GM12864 (cell line): ENCODE results near the gene PCSK9.

Experiments used
- DNase-seq: peaks from one replicate; pipeline ENCODE4 v3.0.0-alpha.2; 2011; ENCODE audit warnings: low read depth
- H3K4me3 ChIP-seq: 2 replicates; pipeline ENCODE4 v1.5.1; 2011; ENCODE audit warnings: mild to moderate bottlenecking, low read depth, low read length, control low read depth
- CTCF ChIP-seq: IDR thresholded peaks from 2 replicates; pipeline ENCODE4 v1.5.1; 2011; ENCODE audit warnings: low read depth, mild to moderate bottlenecking, moderate library complexity, low read length, control low read depth, inconsistent platforms; ENCODE audit errors: missing control alignments

Gene PCSK9

DNA sequence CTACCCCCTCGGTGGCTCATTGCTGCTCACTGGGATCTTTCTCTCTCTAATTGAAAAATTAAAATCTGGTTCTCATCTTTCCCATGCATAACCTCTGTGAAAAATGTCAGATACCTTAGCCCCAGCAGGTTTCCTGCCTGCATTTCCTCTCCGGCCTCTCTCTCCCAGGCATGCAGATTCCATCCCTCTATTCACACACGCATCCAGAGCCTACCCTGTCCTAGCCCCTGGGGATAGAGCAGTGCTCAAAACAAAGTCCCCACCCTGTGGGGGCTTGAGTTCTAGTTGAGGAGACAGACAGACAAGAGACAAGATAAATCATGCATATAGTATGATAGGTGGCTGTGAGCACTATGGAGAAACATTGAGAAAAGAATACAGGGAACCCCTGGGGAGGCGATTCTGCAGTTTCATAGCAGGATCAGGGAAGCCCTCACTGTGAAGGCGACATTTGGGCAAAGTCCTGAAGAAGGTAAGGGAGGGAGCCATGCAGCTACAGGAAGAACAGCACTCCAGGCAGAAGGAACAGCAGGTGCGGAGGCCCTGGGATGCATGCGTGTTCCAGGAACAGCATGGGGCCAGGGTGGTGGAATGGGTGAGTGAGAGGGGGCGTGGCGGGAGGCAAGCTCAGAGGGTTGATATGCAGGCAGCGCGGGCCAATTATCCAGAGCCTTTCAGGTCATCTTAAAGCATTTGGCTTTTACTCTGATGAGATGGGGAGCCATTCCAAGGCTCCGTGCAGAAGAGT lies 44.2 kb upstream of the PCSK9 start:
- no peak for DNase-seq
- no peak for TF ChIP-seq CTCF
- H3K4me3 ChIP-seq = no peak overlapping the region

GRCh38 chr1:54995835-54996234 lies 43.5 kb upstream of the PCSK9 start:
- no peak for DNase-seq
- no peak overlapping the region for H3K4me3 ChIP-seq
- no peak for TF ChIP-seq CTCF

GRCh38 chr1:54996359-54996868 lies 42.9 kb upstream of the PCSK9 start:
- peak; percentile 75 for TF ChIP-seq CTCF
- H3K4me3 ChIP-seq = no peak overlapping the region
- DNase-seq = peak; percentile 27

- DNase-seq = no peak
- no peak for TF ChIP-seq CTCF
- H3K4me3 ChIP-seq = no peak overlapping the region
Measured at GRCh38 chr1:54996869-54997710, 42.3 kb upstream of the PCSK9 start.

DNA sequence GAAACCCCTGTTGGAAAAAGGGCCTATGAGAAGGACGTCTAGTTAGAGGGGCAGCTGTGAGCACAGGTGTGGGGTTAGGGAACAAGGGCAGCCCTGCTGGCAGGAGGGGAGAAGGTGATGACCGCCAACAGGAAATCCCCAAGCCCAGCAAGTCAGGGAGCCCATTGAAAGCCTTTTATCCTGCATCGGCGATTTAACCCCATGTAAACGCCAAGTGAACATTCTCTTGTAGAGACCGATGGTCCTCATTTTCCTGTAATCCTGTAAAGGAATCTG lies 41.7 kb upstream of the PCSK9 start:
- TF ChIP-seq CTCF = no peak
- H3K4me3 ChIP-seq = no peak overlapping the region
- no peak for DNase-seq

GRCh38 chr1:54998100-54998499 lies 41.2 kb upstream of the PCSK9 start:
- no peak for DNase-seq
- no peak overlapping the region for H3K4me3 ChIP-seq
- no peak for TF ChIP-seq CTCF
